Chondrocyte (in vitro differentiated cells): ENCODE measurements around the gene HLA-DOA. TPM values are rescaled to one million over a fixed set of nuclear protein-coding genes. Genes with fewer than 3 reads are reported as not detected.

Source experiments
- DNase-seq: peaks from one replicate; pipeline ENCODE4 v3.0.0; 2021; ENCODE audit warnings: mixed read lengths, low spot score
- H3K27ac Mint-ChIP-seq: one replicate; pipeline ENCODE4 v1.8.0; 2021; ENCODE audit warnings: mild to moderate bottlenecking, moderate library complexity, mixed read lengths; ENCODE audit not compliant: unreplicated experiment
- H3K27me3 Mint-ChIP-seq: 2 replicates; pipeline ENCODE4 v1.8.0; 2021; ENCODE audit warnings: low read depth, mixed read lengths
- H3K36me3 Mint-ChIP-seq: 2 replicates; pipeline ENCODE4 v1.8.0; 2021; ENCODE audit warnings: low read depth, mixed read lengths
- H3K4me1 Mint-ChIP-seq: 2 replicates; pipeline ENCODE4 v1.8.0; 2021; ENCODE audit warnings: low read depth, mild to moderate bottlenecking, mixed read lengths
- H3K4me3 Mint-ChIP-seq: one replicate; pipeline ENCODE4 v1.8.0; 2021; ENCODE audit warnings: mild to moderate bottlenecking, moderate library complexity, mixed read lengths; ENCODE audit not compliant: unreplicated experiment
- H3K9me3 Mint-ChIP-seq: 2 replicates; pipeline ENCODE4 v1.8.0; 2021; ENCODE audit warnings: low read depth, mixed read lengths
- CTCF ChIP-seq: fragments of 200-600 bp; sonication (generic); IDR thresholded peaks from 2 replicates; pipeline ENCODE4 v1.5.0; 2021; ENCODE audit warnings: antibody characterized with exemption, mild to moderate bottlenecking, moderate library complexity
- total RNA-seq: library from RNA; stranded (reverse); gene quantifications from 3 replicates; pipeline ENCODE4 v1.2.1, GENCODE V29; 2021

Gene HLA-DOA
- total RNA-seq, 1 donor from 2014 or later, result not detected

GRCh38 chr6:33021917-33022316 lies 12.5 kb upstream of the HLA-DOA start:
- Mint-ChIP-seq H3K9me3 (peaks cover 8% of the 10 kb centered on the region), H3K4me1 (no peaks in the 10 kb centered on the region), H3K27ac (no peak overlapping the region), H3K4me3 (no peak overlapping the region), H3K27me3 (peaks cover 67% of the 10 kb centered on the region), H3K36me3 (no peaks in the 10 kb centered on the region)
- no peak for TF ChIP-seq CTCF
- DNase-seq, result no peak

GRCh38 chr6:33019372-33019771 lies 10.0 kb upstream of the HLA-DOA start:
- peaks cover 62% of the 10 kb centered on the region for H3K27me3 Mint-ChIP-seq
- no peak for DNase-seq
- H3K36me3 Mint-ChIP-seq, result no peaks in the 10 kb centered on the region
- no peaks in the 10 kb centered on the region for H3K4me1 Mint-ChIP-seq
- TF ChIP-seq CTCF, result no peak
- no peak overlapping the region for H3K27ac Mint-ChIP-seq
- H3K4me3 Mint-ChIP-seq, result no peak overlapping the region
- H3K9me3 Mint-ChIP-seq, result no peaks in the 10 kb centered on the region

GRCh38 chr6:33018904-33019303 lies 9.5 kb upstream of the HLA-DOA start:
- no peak overlapping the region for H3K4me3 Mint-ChIP-seq
- H3K27ac Mint-ChIP-seq, result no peak overlapping the region
- H3K27me3 Mint-ChIP-seq, result peaks cover 67% of the 10 kb centered on the region
- no peaks in the 10 kb centered on the region for H3K4me1 Mint-ChIP-seq
- DNase-seq, result no peak
- TF ChIP-seq CTCF, result no peak
- no peaks in the 10 kb centered on the region for H3K36me3 Mint-ChIP-seq
- H3K9me3 Mint-ChIP-seq, result no peaks in the 10 kb centered on the region

- Mint-ChIP-seq H3K4me3 (no peak overlapping the region), H3K9me3 (no peaks in the 10 kb centered on the region), H3K27ac (no peak overlapping the region), H3K27me3 (peaks cover 71% of the 10 kb centered on the region), H3K36me3 (no peaks in the 10 kb centered on the region), H3K4me1 (no peaks in the 10 kb centered on the region)
- DNase-seq, result no peak
- no peak for TF ChIP-seq CTCF
Measured at GRCh38 chr6:33018418-33018817, 9.0 kb upstream of the HLA-DOA start.

GRCh38 chr6:33017694-33018353 lies 8.4 kb upstream of the HLA-DOA start:
- Mint-ChIP-seq H3K9me3 (no peaks in the 10 kb centered on the region), H3K27ac (no peak overlapping the region), H3K27me3 (peaks cover 70% of the 10 kb centered on the region), H3K4me3 (no peak overlapping the region), H3K36me3 (no peaks in the 10 kb centered on the region), H3K4me1 (no peaks in the 10 kb centered on the region)
- no peak for TF ChIP-seq CTCF
- no peak for DNase-seq
